ENCODE data around the gene MMD.

Gene MMD

GRCh38 chr17:55366020-55366481 lies 55.6 kb downstream of the MMD start:
- Histone ChIP-seq H3K79me2 (ENCODE audit: insufficient read depth, low read length) (no peaks in the 10 kb centered on the region), H3K27me3 (ENCODE audit: insufficient read depth, low read length, poor library complexity, severe bottlenecking) (no peaks in the 10 kb centered on the region), H3K4me3 (ENCODE audit: low read length, poor library complexity, severe bottlenecking) (no peak overlapping the region), H3K9me2 (replicated peaks; ENCODE audit: low read depth, low read length) (no peaks in the 10 kb centered on the region), H3F3A (ENCODE audit: low read depth) (no peaks in the 10 kb centered on the region), H2AFZ (ENCODE audit: low read length) (no peak overlapping the region), H3K4me2 (ENCODE audit: low read depth, low read length, poor library complexity, severe bottlenecking) (no peak overlapping the region), H3K9me3 (ENCODE audit: insufficient read depth, low read depth, low read length) (peaks cover 6% of the 10 kb centered on the region; the same call in 1 of the 2 replicates), H3K9ac (ENCODE audit: low read depth, low read length, poor library complexity, severe bottlenecking) (no peak overlapping the region), H3K36me3 (ENCODE audit: insufficient read depth, low read length) (no peaks in the 10 kb centered on the region), H4K20me1 (ENCODE audit: insufficient read depth, low read length, poor library complexity, severe bottlenecking) (no peaks in the 10 kb centered on the region), H3K4me1 (ENCODE audit: insufficient read depth, low read length, poor library complexity, severe bottlenecking) (no peaks in the 10 kb centered on the region)
- TF ChIP-seq CTCF (conservative IDR thresholded peaks at IDR 0.05; ENCODE audit: low read length) (no peak), EZH2phosphoT487 (IDR thresholded peaks at IDR 0.05; ENCODE audit: borderline replicate concordance) (no peak)

GRCh38 chr17:55363033-55363432 lies 58.6 kb downstream of the MMD start:
- Histone ChIP-seq H3K9me2 (replicated peaks; ENCODE audit: low read depth, low read length) (no peaks in the 10 kb centered on the region), H3K4me3 (ENCODE audit: low read length, poor library complexity, severe bottlenecking) (no peak overlapping the region), H3K9me3 (ENCODE audit: insufficient read depth, low read depth, low read length) (0 out of 2 replicates have a peak, but pooled peaks cover 6% of the 10 kb centered on the region), H3F3A (ENCODE audit: low read depth) (no peaks in the 10 kb centered on the region), H3K79me2 (ENCODE audit: insufficient read depth, low read length) (no peaks in the 10 kb centered on the region), H2AFZ (ENCODE audit: low read length) (no peak overlapping the region), H3K27me3 (ENCODE audit: insufficient read depth, low read length, poor library complexity, severe bottlenecking) (no peaks in the 10 kb centered on the region), H4K20me1 (ENCODE audit: insufficient read depth, low read length, poor library complexity, severe bottlenecking) (no peaks in the 10 kb centered on the region), H3K4me1 (ENCODE audit: insufficient read depth, low read length, poor library complexity, severe bottlenecking) (no peaks in the 10 kb centered on the region), H3K4me2 (ENCODE audit: low read depth, low read length, poor library complexity, severe bottlenecking) (no peak overlapping the region), H3K9ac (ENCODE audit: low read depth, low read length, poor library complexity, severe bottlenecking) (no peak overlapping the region), H3K36me3 (ENCODE audit: insufficient read depth, low read length) (no peaks in the 10 kb centered on the region)
- TF ChIP-seq EZH2phosphoT487 (IDR thresholded peaks at IDR 0.05; ENCODE audit: borderline replicate concordance) = no peak
- TF ChIP-seq CTCF (conservative IDR thresholded peaks at IDR 0.05; ENCODE audit: low read length) = no peak

GRCh38 chr17:55360971-55361370 lies 60.7 kb downstream of the MMD start:
- H3K9me2 ChIP-seq (replicated peaks; ENCODE audit: low read depth, low read length) = no peaks in the 10 kb centered on the region
- H3K9me3 ChIP-seq (ENCODE audit: insufficient read depth, low read depth, low read length) = 0 out of 2 replicates have a peak, but pooled peaks cover 6% of the 10 kb centered on the region
- H3K4me1 ChIP-seq (ENCODE audit: insufficient read depth, low read length, poor library complexity, severe bottlenecking) = no peaks in the 10 kb centered on the region
- H3F3A ChIP-seq (ENCODE audit: low read depth) = no peaks in the 10 kb centered on the region
- TF ChIP-seq EZH2phosphoT487 (IDR thresholded peaks at IDR 0.05; ENCODE audit: borderline replicate concordance) = no peak
- no peak for TF ChIP-seq CTCF (conservative IDR thresholded peaks at IDR 0.05; ENCODE audit: low read length)
- H3K4me3 ChIP-seq (ENCODE audit: low read length, poor library complexity, severe bottlenecking) = no peak overlapping the region
- no peaks in the 10 kb centered on the region for H3K27me3 ChIP-seq (ENCODE audit: insufficient read depth, low read length, poor library complexity, severe bottlenecking)
- no peaks in the 10 kb centered on the region for H3K79me2 ChIP-seq (ENCODE audit: insufficient read depth, low read length)
- H3K4me2 ChIP-seq (ENCODE audit: low read depth, low read length, poor library complexity, severe bottlenecking) = no peak overlapping the region
- H3K36me3 ChIP-seq (ENCODE audit: insufficient read depth, low read length) = no peaks in the 10 kb centered on the region
- no peak overlapping the region for H3K9ac ChIP-seq (ENCODE audit: low read depth, low read length, poor library complexity, severe bottlenecking)
- no peak overlapping the region for H2AFZ ChIP-seq (ENCODE audit: low read length)
- H4K20me1 ChIP-seq (ENCODE audit: insufficient read depth, low read length, poor library complexity, severe bottlenecking) = no peaks in the 10 kb centered on the region

Data from Loucy (cell line).